ENCODE results near the gene ZNF219.

ZNF219 gene

GRCh38 chr14:21078726-21079125, 19.7 kb downstream of the ZNF219 start:
- FAIRE-seq (no peak), DNase-seq (ENCODE audit: insufficient read length, low spot score) (no peak)
- no peak for TF ChIP-seq CTCF (IDR thresholded peaks at IDR 0.05; ENCODE audit: insufficient read depth, missing control alignments)

- DNase-seq (ENCODE audit: insufficient read length, low spot score) (no peak), FAIRE-seq (no peak)
- no peak for TF ChIP-seq CTCF (IDR thresholded peaks at IDR 0.05; ENCODE audit: insufficient read depth, missing control alignments)
These were observed 20.2 kb downstream of the ZNF219 start for GRCh38 chr14:21078287-21078686.

DNA sequence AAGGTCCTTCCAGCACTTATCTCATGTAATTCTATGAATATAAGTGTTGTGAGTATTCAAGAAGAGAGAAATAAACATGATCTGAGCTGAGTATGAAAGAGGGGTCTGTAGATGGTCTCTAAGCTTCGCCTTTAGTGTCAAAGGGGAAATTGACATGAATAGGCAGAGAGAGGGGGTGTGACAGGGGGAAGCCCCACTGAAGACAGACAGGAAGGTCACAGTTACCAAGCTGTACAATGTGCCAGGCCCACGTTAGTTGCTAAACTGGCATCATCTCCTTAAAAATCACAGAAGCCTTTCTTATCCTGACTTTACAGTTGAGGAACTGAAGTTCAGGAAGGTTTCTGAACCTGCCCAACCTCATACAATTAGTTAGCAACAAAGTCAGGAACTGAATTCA, 20.8 kb downstream of the ZNF219 start:
- FAIRE-seq: no peak
- no peak for DNase-seq (ENCODE audit: insufficient read length, low spot score)
- TF ChIP-seq CTCF (IDR thresholded peaks at IDR 0.05; ENCODE audit: insufficient read depth, missing control alignments): no peak

DNA sequence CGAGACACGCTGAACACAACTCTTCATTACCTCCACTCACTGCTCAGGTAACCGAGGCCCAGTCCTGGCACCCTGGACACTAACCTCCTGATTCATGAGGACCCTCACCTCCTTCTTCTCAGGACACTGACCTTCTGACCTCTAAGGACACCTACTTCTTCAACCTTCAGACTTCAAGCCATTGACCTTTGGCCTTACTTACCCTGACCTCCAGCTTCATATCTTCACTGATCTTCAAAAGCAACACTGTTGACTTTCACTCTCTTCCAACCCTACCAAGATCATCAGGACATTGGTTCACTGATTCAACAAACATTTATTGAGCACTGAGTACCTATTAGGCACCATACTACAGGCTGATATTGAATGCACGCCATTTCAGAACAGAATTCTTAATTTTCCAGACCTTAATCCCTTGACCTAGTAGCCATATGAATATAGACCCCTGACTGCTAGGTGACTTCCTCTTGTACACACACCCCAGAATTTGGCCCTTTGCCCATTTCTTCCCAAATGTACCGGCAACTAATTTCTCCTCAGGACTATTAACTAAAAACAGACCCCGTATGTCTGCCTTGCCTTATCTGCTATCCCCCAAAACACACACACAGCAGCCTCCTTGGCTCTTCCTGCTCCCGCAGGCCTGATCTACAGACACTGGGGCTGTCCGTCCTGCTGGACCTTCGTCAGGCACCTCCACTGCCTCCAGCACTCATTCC, 22.6 kb downstream of the ZNF219 start:
- FAIRE-seq (no peak), DNase-seq (ENCODE audit: insufficient read length, low spot score) (no peak)
- no peak for TF ChIP-seq CTCF (IDR thresholded peaks at IDR 0.05; ENCODE audit: insufficient read depth, missing control alignments)

GRCh38 chr14:21074398-21075272, 23.8 kb downstream of the ZNF219 start:
- no peak for TF ChIP-seq CTCF (IDR thresholded peaks at IDR 0.05; ENCODE audit: insufficient read depth, missing control alignments)
- FAIRE-seq (no peak), DNase-seq (ENCODE audit: insufficient read length, low spot score) (no peak)

GRCh38 chr14:21073921-21074320, 24.5 kb downstream of the ZNF219 start:
- DNase-seq (ENCODE audit: insufficient read length, low spot score) (no peak), FAIRE-seq (no peak)
- no peak for TF ChIP-seq CTCF (IDR thresholded peaks at IDR 0.05; ENCODE audit: insufficient read depth, missing control alignments)

All from D721Med (cell line).